ENCODE data around the gene CLDN1. TPM values are rescaled to one million over a fixed set of nuclear protein-coding genes. Genes with fewer than 3 reads are reported as not detected.

CLDN1 gene
- total and polyA plus RNA-seq, 2 of the 13 experiments (the other 11 are each of a cell fraction or from before 2014, with no cell fraction given) = 42.7 to 51.6 TPM

- TF ChIP-seq GLI4 (CRISPR knock-in tag; IDR thresholded peaks at IDR 0.05; ENCODE audit: borderline replicate concordance) (no peak), ZNF251 (CRISPR knock-in tag; IDR thresholded peaks at IDR 0.05) (no peak), RBFOX2 (IDR thresholded peaks at IDR 0.05; ENCODE audit: low read depth, low read length) (peak; percentile 92), MED13 (CRISPR knock-in tag; IDR thresholded peaks at IDR 0.05) (no peak), KLF13 (CRISPR knock-in tag; IDR thresholded peaks at IDR 0.05) (no peak), KLF11 (CRISPR knock-in tag; IDR thresholded peaks at IDR 0.05) (no peak), ZNF235 (CRISPR knock-in tag; IDR thresholded peaks at IDR 0.05; ENCODE audit: borderline replicate concordance) (0 out of 2 replicates have a peak, but pooled peaks have one; percentile 36), ZNF570 (CRISPR knock-in tag; IDR thresholded peaks at IDR 0.05; ENCODE audit: borderline replicate concordance) (no peak), GMEB1 (CRISPR knock-in tag; IDR thresholded peaks at IDR 0.05; ENCODE audit: borderline replicate concordance) (peak; percentile 43; the same call in 1 of the 2 replicates), MTA3 (CRISPR knock-in tag; IDR thresholded peaks at IDR 0.05) (no peak), THYN1 (CRISPR knock-in tag; IDR thresholded peaks at IDR 0.05; ENCODE audit: borderline replicate concordance, low read depth) (no peak), SCMH1 (CRISPR knock-in tag; IDR thresholded peaks at IDR 0.05; ENCODE audit: borderline replicate concordance) (no peak), MTF1 (CRISPR knock-in tag; IDR thresholded peaks at IDR 0.05) (no peak), NR3C1 (CRISPR knock-in tag; IDR thresholded peaks at IDR 0.05) (no peak), POLR2A (IDR thresholded peaks at IDR 0.05; ENCODE audit: insufficient read depth in 1 of 2, low read depth in 2 of 2, low read length in 2 of 2) (peak; percentile 76 to 84), ZNF607 (CRISPR knock-in tag; IDR thresholded peaks at IDR 0.05; ENCODE audit: borderline replicate concordance) (peak; percentile 53; the same call in 1 of the 2 replicates), ZSCAN5A (CRISPR knock-in tag; IDR thresholded peaks at IDR 0.05; ENCODE audit: borderline replicate concordance) (peak; percentile 78; the same call in 1 of the 2 replicates), CERS6 (CRISPR knock-in tag; IDR thresholded peaks at IDR 0.05) (no peak), ZNF772 (CRISPR knock-in tag; IDR thresholded peaks at IDR 0.05) (peak; percentile 73; the same call in 1 of the 2 replicates), CBX5 (CRISPR knock-in tag; IDR thresholded peaks at IDR 0.05; ENCODE audit: borderline replicate concordance) (peak; percentile 16; the same call in 1 of the 2 replicates), TFDP1 (CRISPR knock-in tag; IDR thresholded peaks at IDR 0.05; ENCODE audit: borderline replicate concordance) (peak; percentile 38; the same call in 1 of the 2 replicates), KLF6 (CRISPR knock-in tag; IDR thresholded peaks at IDR 0.05) (peak; percentile 87), ETV6 (CRISPR knock-in tag; conservative IDR thresholded peaks at IDR 0.05) (peak; percentile 43; the same call in 1 of the 2 replicates), U2AF2 (IDR thresholded peaks at IDR 0.05; ENCODE audit: low read depth, low read length) (no peak), ZNF296 (CRISPR knock-in tag; conservative IDR thresholded peaks at IDR 0.05) (no peak), FOSL1 (CRISPR knock-in tag; IDR thresholded peaks at IDR 0.05; ENCODE audit: borderline replicate concordance) (no peak)
Measured at GRCh38 chr3:190321789-190322603, at the start of gene CLDN1 (continued).
